ENCODE data around the gene IL36A. TPM values are rescaled to one million over a fixed set of nuclear protein-coding genes. Genes with fewer than 3 reads are reported as not detected.
A peak's percentile ranks its signal among the peaks of the same experiment; 100 is the strongest.

The IL36A gene, protein sequence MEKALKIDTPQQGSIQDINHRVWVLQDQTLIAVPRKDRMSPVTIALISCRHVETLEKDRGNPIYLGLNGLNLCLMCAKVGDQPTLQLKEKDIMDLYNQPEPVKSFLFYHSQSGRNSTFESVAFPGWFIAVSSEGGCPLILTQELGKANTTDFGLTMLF
- total RNA-seq, result not detected

DNA sequence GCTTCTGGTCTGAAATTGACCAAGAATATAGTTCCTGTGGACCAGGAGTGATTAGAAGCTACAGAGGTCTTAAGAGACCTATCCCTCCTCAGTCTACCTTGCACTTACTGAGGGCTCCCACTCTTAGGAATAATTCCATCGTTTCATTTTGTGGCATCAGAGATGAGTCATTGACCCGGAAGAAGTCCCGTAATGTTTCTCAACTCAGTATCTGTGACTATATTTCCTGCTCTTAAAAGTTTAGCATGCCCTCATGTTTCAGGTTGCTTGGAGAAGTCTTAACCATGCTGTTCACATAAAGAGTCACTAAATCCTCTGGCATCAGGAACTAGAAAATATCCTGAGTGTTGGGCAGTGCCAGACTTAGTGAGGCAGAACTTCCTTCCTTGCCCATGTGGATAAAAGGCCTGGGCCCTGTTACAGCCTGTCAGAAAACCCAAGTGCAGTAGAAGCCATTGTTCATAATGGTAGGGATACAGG is at the start of gene IL36A:
Gene IL36A (plus strand): TSS at position 430 of the 480 bp plus-strand sequence. CDS start 413 bp downstream, outside the sequence.
- Histone ChIP-seq H3K9me3 (no peaks in the 10 kb centered on the region), H3K27me3 (no peaks in the 10 kb centered on the region), H3K36me3 (no peaks in the 10 kb centered on the region), H3K4me1 (no peaks in the 10 kb centered on the region), H3K4me3 (no peak within 1 kb of the TSS), H3K27ac (no peak within 1 kb of the TSS)
- TF ChIP-seq, protein P1, sequence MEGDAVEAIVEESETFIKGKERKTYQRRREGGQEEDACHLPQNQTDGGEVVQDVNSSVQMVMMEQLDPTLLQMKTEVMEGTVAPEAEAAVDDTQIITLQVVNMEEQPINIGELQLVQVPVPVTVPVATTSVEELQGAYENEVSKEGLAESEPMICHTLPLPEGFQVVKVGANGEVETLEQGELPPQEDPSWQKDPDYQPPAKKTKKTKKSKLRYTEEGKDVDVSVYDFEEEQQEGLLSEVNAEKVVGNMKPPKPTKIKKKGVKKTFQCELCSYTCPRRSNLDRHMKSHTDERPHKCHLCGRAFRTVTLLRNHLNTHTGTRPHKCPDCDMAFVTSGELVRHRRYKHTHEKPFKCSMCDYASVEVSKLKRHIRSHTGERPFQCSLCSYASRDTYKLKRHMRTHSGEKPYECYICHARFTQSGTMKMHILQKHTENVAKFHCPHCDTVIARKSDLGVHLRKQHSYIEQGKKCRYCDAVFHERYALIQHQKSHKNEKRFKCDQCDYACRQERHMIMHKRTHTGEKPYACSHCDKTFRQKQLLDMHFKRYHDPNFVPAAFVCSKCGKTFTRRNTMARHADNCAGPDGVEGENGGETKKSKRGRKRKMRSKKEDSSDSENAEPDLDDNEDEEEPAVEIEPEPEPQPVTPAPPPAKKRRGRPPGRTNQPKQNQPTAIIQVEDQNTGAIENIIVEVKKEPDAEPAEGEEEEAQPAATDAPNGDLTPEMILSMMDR (IDR thresholded peaks at IDR 0.05), result no peak
- TF ChIP-seq POLR2A (IDR thresholded peaks at IDR 0.05), result no peak
- intact Hi-C loops (cut with DNase I; ENCODE audit: low total_unique reads), result no loop called here
- no peak for DNase-seq

- no peak overlapping the region for H3K4me3 ChIP-seq
- H3K36me3 ChIP-seq, result no peaks in the 10 kb centered on the region
- no peak overlapping the region for H3K27ac ChIP-seq
- no peak for DNase-seq
- H3K9me3 ChIP-seq, result no peaks in the 10 kb centered on the region
- no peaks in the 10 kb centered on the region for H3K4me1 ChIP-seq
- intact Hi-C loops (cut with DNase I; ENCODE audit: low total_unique reads), result no loop called here
- TF ChIP-seq, protein P1 (IDR thresholded peaks at IDR 0.05), result no peak
- no peak for TF ChIP-seq POLR2A (IDR thresholded peaks at IDR 0.05)
- H3K27me3 ChIP-seq, result no peaks in the 10 kb centered on the region
These were observed 47.7 kb upstream of the IL36A start for GRCh38 chr2:112957511-112957910.

DNA sequence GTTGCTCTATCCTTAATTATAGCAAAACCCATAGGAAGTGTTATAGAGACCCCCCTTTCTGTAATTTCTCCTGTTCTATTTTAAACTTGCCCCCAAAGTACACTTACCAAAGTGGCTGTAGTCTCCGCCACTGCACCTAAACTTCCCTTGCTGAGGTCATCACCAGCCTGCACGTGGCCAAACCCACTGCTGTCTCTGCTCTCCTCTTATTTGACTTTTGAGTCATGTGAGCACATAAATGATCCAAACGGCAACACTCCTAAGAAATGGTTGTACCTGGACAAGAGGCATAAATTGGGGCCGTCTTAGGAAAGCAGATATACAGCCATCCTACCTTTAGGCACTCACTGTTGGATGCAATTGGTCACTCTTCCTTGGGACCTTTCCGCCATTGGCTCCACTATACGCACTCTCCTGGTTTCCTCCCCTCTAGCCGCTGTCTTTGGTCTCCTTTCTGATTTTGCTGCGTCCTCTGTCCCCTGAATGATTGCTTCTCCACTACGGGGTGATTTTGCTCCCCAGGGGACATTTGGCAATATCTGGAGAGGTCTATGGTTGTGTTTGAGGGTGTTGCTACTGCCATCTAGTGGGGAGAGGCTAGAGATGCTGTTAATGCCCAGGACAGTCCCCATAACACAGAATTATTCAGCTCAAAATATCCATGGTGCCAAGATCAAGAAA is 46.7 kb upstream of the IL36A start:
- H3K9me3 ChIP-seq, result no peaks in the 10 kb centered on the region
- H3K36me3 ChIP-seq, result no peaks in the 10 kb centered on the region
- TF ChIP-seq, protein P1 (IDR thresholded peaks at IDR 0.05), result peak in 2 of 4 experiments; percentile 29 to 30
- TF ChIP-seq POLR2A (IDR thresholded peaks at IDR 0.05), result no peak
- no peak overlapping the region for H3K4me3 ChIP-seq
- no peaks in the 10 kb centered on the region for H3K27me3 ChIP-seq
- intact Hi-C loops (cut with DNase I; ENCODE audit: low total_unique reads), result no loop called here
- H3K4me1 ChIP-seq, result no peaks in the 10 kb centered on the region
- no peak for DNase-seq
- H3K27ac ChIP-seq, result no peak overlapping the region

DNA sequence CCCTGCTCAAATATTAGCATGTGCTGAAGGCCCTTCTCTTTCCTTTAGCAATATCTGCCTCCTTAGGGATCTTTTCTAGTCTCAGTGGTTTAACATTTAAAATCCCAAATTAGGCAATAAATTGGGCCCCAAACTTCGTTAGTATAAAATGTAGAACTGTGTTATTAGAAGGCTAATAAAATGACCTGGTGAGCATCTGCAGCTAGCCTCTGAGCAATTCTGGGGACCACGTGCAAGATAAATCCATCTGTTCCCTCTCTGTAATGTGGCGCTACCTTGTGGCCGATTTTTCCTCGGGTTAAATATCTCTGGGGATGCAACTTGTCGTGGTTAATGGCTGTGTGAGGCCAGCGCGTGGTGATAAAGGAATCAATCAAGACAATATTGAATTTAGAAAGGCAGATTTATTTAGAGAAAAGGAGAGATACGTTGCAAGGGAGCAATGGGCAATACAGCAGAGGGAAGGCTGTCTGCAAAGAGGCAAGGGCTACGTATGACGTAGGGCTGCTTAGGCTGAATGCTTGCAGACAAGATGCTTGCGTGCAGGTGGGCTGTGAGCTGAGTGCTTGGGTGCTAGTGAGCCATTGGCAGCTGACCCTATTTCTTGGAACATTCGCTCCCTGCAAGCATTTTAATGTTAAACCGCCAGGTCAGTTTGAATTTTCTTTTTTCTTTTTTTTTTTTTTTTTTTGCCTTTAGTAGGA is 46.0 kb upstream of the IL36A start:
- Histone ChIP-seq H3K36me3 (no peaks in the 10 kb centered on the region), H3K4me1 (no peaks in the 10 kb centered on the region), H3K4me3 (no peak overlapping the region), H3K9me3 (no peaks in the 10 kb centered on the region), H3K27ac (no peak overlapping the region), H3K27me3 (no peaks in the 10 kb centered on the region)
- TF ChIP-seq POLR2A (IDR thresholded peaks at IDR 0.05), result no peak
- TF ChIP-seq, protein P1 (IDR thresholded peaks at IDR 0.05), result no peak
- no peak for DNase-seq
- intact Hi-C loops (cut with DNase I; ENCODE audit: low total_unique reads), result no loop called here
